Kidney (tissue), 19 donors: ENCODE data around the gene NPIPB4. TPM values are rescaled to one million over a fixed set of nuclear protein-coding genes. Genes with fewer than 3 reads are reported as not detected.
"Not testable (repeated sequence)": the region's sequence is repeated elsewhere in the genome, so short reads cannot be mapped to it uniquely, and the experiment has no call there.

ENCODE experiments used
- DNase-seq, 5 donors: peaks; one replicate each; pipeline ENCODE4 v3.0.0-alpha.2; 2013 to 2020
- FAIRE-seq: peaks from 2 replicates; lab custom pipeline; 2012; peaks lifted over from hg19 to GRCh38; lab: Jason Lieb, UNC
- H3K27ac ChIP-seq, 2 donors: one replicate each; pipeline ENCODE4 v1.7.0; 2013; ENCODE audit warnings: low read depth in 2 of 2, low read length in 2 of 2, inconsistent platforms in 1 of 2
- H3K27me3 ChIP-seq: one replicate; pipeline ENCODE4 v1.7.1; 2013; ENCODE audit warnings: low read length, inconsistent platforms; ENCODE audit not compliant: control insufficient read depth, insufficient read depth
- H3K36me3 ChIP-seq, 3 donors: one replicate each; pipeline versions ENCODE4 v1.7.0 to v1.7.1; 2013; ENCODE audit warnings: low read length in 3 of 3, control low read depth in 1 of 3, inconsistent platforms in 1 of 3; ENCODE audit not compliant: insufficient read depth in 3 of 3, control insufficient read depth in 2 of 3
- H3K4me1 ChIP-seq, 3 donors: one replicate each; pipeline versions ENCODE4 v1.7.0 to v1.7.1; 2013; ENCODE audit warnings: low read length in 3 of 3, inconsistent platforms in 1 of 3, low read depth in 1 of 3; ENCODE audit not compliant: control insufficient read depth in 2 of 3, insufficient read depth in 2 of 3
- H3K4me3 ChIP-seq, 3 donors: one replicate each; pipeline versions ENCODE4 v1.7.0 to v1.8.1; 2013; ENCODE audit warnings: low read length in 3 of 3, control low read depth in 1 of 3, inconsistent platforms in 1 of 3
- H3K9ac ChIP-seq, 3 donors: one replicate each; pipeline versions ENCODE4 v1.7.0 to v1.7.1; 2013; ENCODE audit warnings: low read length in 3 of 3, control low read depth in 1 of 3, inconsistent platforms in 1 of 3
- H3K9me3 ChIP-seq, 3 donors: one replicate each; pipeline versions ENCODE4 v1.7.0 to v1.7.1; 2013; ENCODE audit warnings: low read length in 3 of 3, control low read depth in 1 of 3, inconsistent platforms in 1 of 3; ENCODE audit not compliant: control insufficient read depth in 2 of 3, insufficient read depth in 1 of 3
- intact Hi-C: fragments of 100-400 bp; cut with DNase I; formaldehyde crosslinking; loops from one replicate; pipeline ENCODE4 v1.11.1; 2022
- long read RNA-seq, 10 donors: library from polyadenylated mRNA in 1 of 10; unstranded in 1 of 10; transcript quantifications; one replicate each; pipeline ENCODE4 v2.0.0 and lab custom pipeline, GENCODE V29; 2021 to 2026
- polyA plus RNA-seq: library from polyadenylated mRNA; stranded (reverse); fragments of 350-450 nt; fragmentation: Illumina TruSeq; extraction: RNeasy Lipid Tissue Mini Kit (QIAGEN cat#74804); gene quantifications from one replicate; pipeline ENCODE4 v1.2.3, GENCODE V29; 2014; ENCODE audit warnings: low read depth, low replicate concordance; ENCODE audit not compliant: insufficient read depth
- total RNA-seq: library from RNA; stranded (reverse); fragmentation: NEBNext Ultra II Directional; extraction: Animal tissue kit (Norgen Biotek cat#: 25700); gene quantifications from one replicate; pipeline ENCODE4 v1.2.1, GENCODE V29; 2021
- donor health status: control.
- donor health status: control.
- donor health status: DM: yes; HTN: yes; CAD: no.
- donor health status: Normal renal cell carcinoma (clear cell type).

The NPIPB4 gene
- total RNA-seq (188 TPM), polyA plus RNA-seq (6.0 TPM)
- long read RNA-seq, donor 1, partial matches to known transcripts: 0 of 1 reads
- long read RNA-seq, donor 1, other reads (novel, unspliced or antisense): 0 of 1 reads
- long read RNA-seq, donor 2, partial matches to known transcripts: 6 of 7 reads
- long read RNA-seq, donor 2, other reads (novel, unspliced or antisense): 0 of 7 reads
- long read RNA-seq, donor 3, partial matches to known transcripts: 0 of 1 reads
- long read RNA-seq, donor 3, other reads (novel, unspliced or antisense): 0 of 1 reads
- long read RNA-seq, donor 4: 0 reads
- long read RNA-seq, donor 5: 0 reads
- long read RNA-seq, donor 6: 0 reads
- long read RNA-seq, donor 7, partial matches to known transcripts: 0 of 21 reads
- long read RNA-seq, donor 7, other reads (novel, unspliced or antisense): 21 of 21 reads
- long read RNA-seq, donor 8: 0 reads
- long read RNA-seq, donor 9: 0 reads
- long read RNA-seq, donor 10: 0 reads

DNA sequence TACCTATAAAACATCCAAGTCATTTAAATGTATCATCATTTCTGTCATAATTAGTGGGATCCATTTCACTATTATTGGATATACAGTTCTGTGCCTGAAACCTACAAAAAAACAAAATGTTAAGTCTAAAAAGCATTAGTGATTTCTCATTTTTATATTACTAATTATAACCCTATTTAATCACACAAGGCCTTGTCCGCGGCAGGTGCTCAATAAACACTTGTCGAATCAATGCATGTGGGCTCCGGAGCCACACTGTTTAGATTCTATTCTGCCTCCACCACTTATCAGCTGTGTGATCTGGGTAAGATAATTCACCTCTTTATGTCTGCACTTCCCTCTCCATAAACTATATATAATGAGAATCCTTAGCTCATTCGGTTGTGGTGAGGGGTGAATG, at the start of gene NPIPB4:
Gene NPIPB4, minus strand, starts transcription at position 101 of the 400 bp plus-strand sequence. CDS start 378 bp downstream, outside the sequence.
- H3K9ac ChIP-seq, H3K4me1 ChIP-seq, H3K9me3 ChIP-seq, FAIRE-seq, H3K36me3 ChIP-seq, H3K27ac ChIP-seq, DNase-seq, intact Hi-C loops, H3K27me3 ChIP-seq, H3K4me3 ChIP-seq: not testable (repeated sequence)

- DNase-seq, H3K4me3 ChIP-seq, H3K9ac ChIP-seq, H3K27ac ChIP-seq, FAIRE-seq, H3K4me1 ChIP-seq, H3K36me3 ChIP-seq, H3K27me3 ChIP-seq, intact Hi-C loops, H3K9me3 ChIP-seq: not testable (repeated sequence)
Measured at GRCh38 chr16:21898998-21899397, 41.4 kb upstream of the NPIPB4 start.

DNA sequence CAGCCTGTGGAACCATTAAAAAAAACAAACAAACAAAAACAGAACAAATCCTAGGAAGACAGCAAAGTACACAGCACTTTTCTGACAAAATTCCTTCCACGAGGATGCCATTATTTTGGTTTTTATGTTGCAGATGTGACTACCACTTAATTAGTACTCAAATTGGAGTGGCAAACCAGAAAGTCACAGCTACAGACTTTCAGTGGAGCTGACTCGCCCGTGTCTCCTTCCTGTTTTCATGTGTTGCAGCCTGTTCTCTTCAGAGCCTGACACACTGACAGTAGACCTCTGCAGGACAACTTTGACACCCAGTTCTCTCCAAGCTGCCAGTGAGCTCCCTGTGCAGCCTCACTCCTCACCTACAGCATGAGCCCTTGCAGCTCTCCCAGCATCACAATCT, 24.4 kb upstream of the NPIPB4 start:
- FAIRE-seq, H3K36me3 ChIP-seq, H3K4me3 ChIP-seq, H3K9me3 ChIP-seq, H3K9ac ChIP-seq, H3K4me1 ChIP-seq, intact Hi-C loops, H3K27ac ChIP-seq, H3K27me3 ChIP-seq: not testable (repeated sequence)
- DNase-seq: peak in 2 of 5 donors; percentile 0 to 15

GRCh38 chr16:21837186-21837585, 20.4 kb downstream of the NPIPB4 start:
- H3K9me3 ChIP-seq, H3K4me3 ChIP-seq, H3K4me1 ChIP-seq, H3K27me3 ChIP-seq, DNase-seq, H3K9ac ChIP-seq, FAIRE-seq, H3K36me3 ChIP-seq, intact Hi-C loops, H3K27ac ChIP-seq: not testable (repeated sequence)

DNA sequence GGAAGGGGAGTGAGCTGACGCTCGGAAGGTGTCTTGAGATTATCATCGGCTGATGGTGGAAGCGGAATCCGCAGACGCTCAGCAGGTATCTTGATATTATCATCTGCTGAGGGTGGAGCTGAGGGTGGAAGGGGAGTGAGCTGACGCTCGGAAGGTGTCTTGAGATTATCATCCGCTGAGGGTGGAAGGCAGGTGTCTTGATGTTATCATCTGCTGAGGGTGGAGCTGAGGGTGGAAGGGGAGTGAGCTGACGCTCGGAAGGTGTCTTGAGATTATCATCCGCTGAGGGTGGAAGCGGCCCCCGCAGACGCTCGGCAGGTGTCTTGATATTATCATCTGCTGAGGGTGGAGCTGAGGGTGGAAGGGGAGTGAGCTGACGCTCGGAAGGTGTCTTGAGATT, 21.2 kb downstream of the NPIPB4 start:
- H3K36me3 ChIP-seq, DNase-seq, H3K9me3 ChIP-seq, H3K4me1 ChIP-seq, H3K4me3 ChIP-seq, H3K27ac ChIP-seq, H3K27me3 ChIP-seq, intact Hi-C loops, H3K9ac ChIP-seq, FAIRE-seq: not testable (repeated sequence)

GRCh38 chr16:21835747-21836146, 21.8 kb downstream of the NPIPB4 start:
- H3K27me3 ChIP-seq, FAIRE-seq, intact Hi-C loops, H3K4me3 ChIP-seq, H3K36me3 ChIP-seq, DNase-seq, H3K9ac ChIP-seq, H3K4me1 ChIP-seq, H3K9me3 ChIP-seq, H3K27ac ChIP-seq: not testable (repeated sequence)

- FAIRE-seq, H3K9ac ChIP-seq, H3K36me3 ChIP-seq, H3K4me1 ChIP-seq, H3K27me3 ChIP-seq, DNase-seq, intact Hi-C loops, H3K9me3 ChIP-seq, H3K27ac ChIP-seq, H3K4me3 ChIP-seq: not testable (repeated sequence)
Measured at GRCh38 chr16:21834211-21834610, 23.3 kb downstream of the NPIPB4 start.

GRCh38 chr16:21829929-21830328, 27.6 kb downstream of the NPIPB4 start:
- H3K27ac ChIP-seq, H3K9me3 ChIP-seq, H3K27me3 ChIP-seq, H3K4me3 ChIP-seq, H3K9ac ChIP-seq, DNase-seq, H3K4me1 ChIP-seq, intact Hi-C loops, FAIRE-seq, H3K36me3 ChIP-seq: not testable (repeated sequence)
